ENCODE measurements around the gene USP17L22. TPM values are rescaled to one million over a fixed set of nuclear protein-coding genes. Genes with fewer than 3 reads are reported as not detected.
"Not testable (repeated sequence)": the region's sequence is repeated elsewhere in the genome, so short reads cannot be mapped to it uniquely, and the experiment has no call there.

Gene USP17L22
- total and polyA plus RNA-seq, 2 donors from 2014 or later = not detected

GRCh38 chr4:9247953-9248680 lies 19.3 kb upstream of the USP17L22 start, which contains the start of gene USP17L18:
Gene USP17L18 (plus strand): TSS chr4:9248630. CDS start chr4:9248630, 0 bp downstream.
- H3K27ac ChIP-seq (ENCODE audit: low read depth in 2 of 2, low read length in 2 of 2); H3K9ac ChIP-seq (ENCODE audit: low read length in 3 of 3); H3K36me3 ChIP-seq (ENCODE audit: control insufficient read depth in 2 of 3, insufficient read depth in 3 of 3, low read length in 3 of 3); FAIRE-seq; intact Hi-C loops (cut with DNase I); H3K4me3 ChIP-seq (ENCODE audit: low read length in 3 of 3); H3K4me1 ChIP-seq (ENCODE audit: control insufficient read depth in 2 of 3, insufficient read depth in 2 of 3, low read depth in 1 of 3, low read length in 3 of 3); H3K9me3 ChIP-seq (ENCODE audit: control insufficient read depth in 2 of 3, insufficient read depth in 1 of 3, low read length in 3 of 3); H3K27me3 ChIP-seq (ENCODE audit: control insufficient read depth, insufficient read depth, low read length): not testable (repeated sequence)
- peak in 3 of 5 donors; percentile 5 to 38 (median 15) for DNase-seq

GRCh38 chr4:9253078-9253477 lies 14.3 kb upstream of the USP17L22 start, which contains the start of gene USP17L19:
Gene USP17L19 (plus strand): TSS chr4:9253378. CDS start chr4:9253378, 0 bp downstream.
- H3K9ac ChIP-seq (ENCODE audit: low read length in 3 of 3); DNase-seq; H3K4me1 ChIP-seq (ENCODE audit: control insufficient read depth in 2 of 3, insufficient read depth in 2 of 3, low read depth in 1 of 3, low read length in 3 of 3); H3K27ac ChIP-seq (ENCODE audit: low read depth in 2 of 2, low read length in 2 of 2); H3K36me3 ChIP-seq (ENCODE audit: control insufficient read depth in 2 of 3, insufficient read depth in 3 of 3, low read length in 3 of 3); intact Hi-C loops (cut with DNase I); H3K9me3 ChIP-seq (ENCODE audit: control insufficient read depth in 2 of 3, insufficient read depth in 1 of 3, low read length in 3 of 3); FAIRE-seq; H3K4me3 ChIP-seq (ENCODE audit: low read length in 3 of 3); H3K27me3 ChIP-seq (ENCODE audit: control insufficient read depth, insufficient read depth, low read length): not testable (repeated sequence)

- H3K36me3 ChIP-seq (ENCODE audit: control insufficient read depth in 2 of 3, insufficient read depth in 3 of 3, low read length in 3 of 3); H3K27ac ChIP-seq (ENCODE audit: low read depth in 2 of 2, low read length in 2 of 2); H3K9me3 ChIP-seq (ENCODE audit: control insufficient read depth in 2 of 3, insufficient read depth in 1 of 3, low read length in 3 of 3); intact Hi-C loops (cut with DNase I); H3K27me3 ChIP-seq (ENCODE audit: control insufficient read depth, insufficient read depth, low read length); FAIRE-seq; H3K9ac ChIP-seq (ENCODE audit: low read length in 3 of 3); H3K4me3 ChIP-seq (ENCODE audit: low read length in 3 of 3); DNase-seq; H3K4me1 ChIP-seq (ENCODE audit: control insufficient read depth in 2 of 3, insufficient read depth in 2 of 3, low read depth in 1 of 3, low read length in 3 of 3): not testable (repeated sequence)
Observed at GRCh38 chr4:9257824-9258223, 9.6 kb upstream of the USP17L22 start, which contains the start of gene USP17L20. Gene USP17L20 (plus strand): TSS chr4:9258124. CDS start chr4:9258124, 0 bp downstream.

- intact Hi-C loops (cut with DNase I); H3K36me3 ChIP-seq (ENCODE audit: control insufficient read depth in 2 of 3, insufficient read depth in 3 of 3, low read length in 3 of 3); H3K9me3 ChIP-seq (ENCODE audit: control insufficient read depth in 2 of 3, insufficient read depth in 1 of 3, low read length in 3 of 3); H3K9ac ChIP-seq (ENCODE audit: low read length in 3 of 3); FAIRE-seq; H3K27ac ChIP-seq (ENCODE audit: low read depth in 2 of 2, low read length in 2 of 2); H3K4me3 ChIP-seq (ENCODE audit: low read length in 3 of 3); H3K4me1 ChIP-seq (ENCODE audit: control insufficient read depth in 2 of 3, insufficient read depth in 2 of 3, low read depth in 1 of 3, low read length in 3 of 3); H3K27me3 ChIP-seq (ENCODE audit: control insufficient read depth, insufficient read depth, low read length); DNase-seq: not testable (repeated sequence)
Observed at GRCh38 chr4:9262572-9262971, 4.8 kb upstream of the USP17L22 start, which contains the start of gene USP17L21. Gene USP17L21 (plus strand): TSS chr4:9262872. CDS start chr4:9262872, 0 bp downstream.

GRCh38 chr4:9271719-9272118 lies 4.3 kb downstream of the USP17L22 start:
- H3K27me3 ChIP-seq (ENCODE audit: control insufficient read depth, insufficient read depth, low read length); H3K36me3 ChIP-seq (ENCODE audit: control insufficient read depth in 2 of 3, insufficient read depth in 3 of 3, low read length in 3 of 3); H3K9ac ChIP-seq (ENCODE audit: low read length in 3 of 3); FAIRE-seq; H3K4me3 ChIP-seq (ENCODE audit: low read length in 3 of 3); H3K27ac ChIP-seq (ENCODE audit: low read depth in 2 of 2, low read length in 2 of 2); H3K9me3 ChIP-seq (ENCODE audit: control insufficient read depth in 2 of 3, insufficient read depth in 1 of 3, low read length in 3 of 3); intact Hi-C loops (cut with DNase I); H3K4me1 ChIP-seq (ENCODE audit: control insufficient read depth in 2 of 3, insufficient read depth in 2 of 3, low read depth in 1 of 3, low read length in 3 of 3): not testable (repeated sequence)
- peak in 1 of 5 donors; percentile 85 for DNase-seq

Other genes with a start within 250 kb of the USP17L22 start
- gene FAM90A26, start 97.2 kb upstream of the USP17L22 start, total RNA-seq = not detected
- gene FAM90A26, start 97.2 kb upstream of the USP17L22 start, polyA plus RNA-seq (ENCODE audit: insufficient read depth, low read depth, low replicate concordance) = not detected
- gene USP17L10, start 57.0 kb upstream of the USP17L22 start, total RNA-seq = not detected
- gene USP17L10, start 57.0 kb upstream of the USP17L22 start, polyA plus RNA-seq (ENCODE audit: insufficient read depth, low read depth, low replicate concordance) = not detected
- not detected for gene USP17L11, start 52.2 kb upstream of the USP17L22 start, total RNA-seq
- not detected for gene USP17L11, start 52.2 kb upstream of the USP17L22 start, polyA plus RNA-seq (ENCODE audit: insufficient read depth, low read depth, low replicate concordance)
- gene USP17L12, start 47.5 kb upstream of the USP17L22 start, total RNA-seq = not detected
- not detected for gene USP17L12, start 47.5 kb upstream of the USP17L22 start, polyA plus RNA-seq (ENCODE audit: insufficient read depth, low read depth, low replicate concordance)
- gene USP17L13, start 42.7 kb upstream of the USP17L22 start, total RNA-seq = not detected
- gene USP17L13, start 42.7 kb upstream of the USP17L22 start, polyA plus RNA-seq (ENCODE audit: insufficient read depth, low read depth, low replicate concordance) = not detected
- not detected for gene USP17L15, start 33.2 kb upstream of the USP17L22 start, total RNA-seq
- not detected for gene USP17L15, start 33.2 kb upstream of the USP17L22 start, polyA plus RNA-seq (ENCODE audit: insufficient read depth, low read depth, low replicate concordance)
- 0.41 TPM for gene USP17L17, start 23.7 kb upstream of the USP17L22 start, total RNA-seq
- gene USP17L17, start 23.7 kb upstream of the USP17L22 start, polyA plus RNA-seq (ENCODE audit: insufficient read depth, low read depth, low replicate concordance) = not detected
- gene USP17L18, start 19.0 kb upstream of the USP17L22 start, total RNA-seq = not detected
- gene USP17L18, start 19.0 kb upstream of the USP17L22 start, polyA plus RNA-seq (ENCODE audit: insufficient read depth, low read depth, low replicate concordance) = not detected
- gene USP17L19, start 14.2 kb upstream of the USP17L22 start, total RNA-seq = not detected
- gene USP17L19, start 14.2 kb upstream of the USP17L22 start, polyA plus RNA-seq (ENCODE audit: insufficient read depth, low read depth, low replicate concordance) = not detected
- gene USP17L20, start 9.5 kb upstream of the USP17L22 start, total RNA-seq = not detected
- not detected for gene USP17L20, start 9.5 kb upstream of the USP17L22 start, polyA plus RNA-seq (ENCODE audit: insufficient read depth, low read depth, low replicate concordance)
- gene USP17L21, start 4.7 kb upstream of the USP17L22 start, total RNA-seq = not detected
- gene USP17L21, start 4.7 kb upstream of the USP17L22 start, polyA plus RNA-seq (ENCODE audit: insufficient read depth, low read depth, low replicate concordance) = not detected
- not detected for gene USP17L24, start 57.5 kb downstream of the USP17L22 start, total RNA-seq
- not detected for gene USP17L24, start 57.5 kb downstream of the USP17L22 start, polyA plus RNA-seq (ENCODE audit: insufficient read depth, low read depth, low replicate concordance)
- gene USP17L25, start 62.3 kb downstream of the USP17L22 start, total RNA-seq = not detected
- gene USP17L25, start 62.3 kb downstream of the USP17L22 start, polyA plus RNA-seq (ENCODE audit: insufficient read depth, low read depth, low replicate concordance) = not detected
- gene USP17L26, start 67.0 kb downstream of the USP17L22 start, total RNA-seq = not detected
- gene USP17L26, start 67.0 kb downstream of the USP17L22 start, polyA plus RNA-seq (ENCODE audit: insufficient read depth, low read depth, low replicate concordance) = not detected
- gene USP17L5, start 71.8 kb downstream of the USP17L22 start, total RNA-seq = not detected
- gene USP17L5, start 71.8 kb downstream of the USP17L22 start, polyA plus RNA-seq (ENCODE audit: insufficient read depth, low read depth, low replicate concordance) = not detected
- not detected for gene USP17L27, start 76.5 kb downstream of the USP17L22 start, total RNA-seq
- not detected for gene USP17L27, start 76.5 kb downstream of the USP17L22 start, polyA plus RNA-seq (ENCODE audit: insufficient read depth, low read depth, low replicate concordance)
- gene USP17L28, start 81.3 kb downstream of the USP17L22 start, total RNA-seq = not detected
- gene USP17L28, start 81.3 kb downstream of the USP17L22 start, polyA plus RNA-seq (ENCODE audit: insufficient read depth, low read depth, low replicate concordance) = not detected
- not detected for gene USP17L29, start 86.0 kb downstream of the USP17L22 start, total RNA-seq
- not detected for gene USP17L29, start 86.0 kb downstream of the USP17L22 start, polyA plus RNA-seq (ENCODE audit: insufficient read depth, low read depth, low replicate concordance)
- not detected for gene USP17L30, start 95.5 kb downstream of the USP17L22 start, total RNA-seq
- not detected for gene USP17L30, start 95.5 kb downstream of the USP17L22 start, polyA plus RNA-seq (ENCODE audit: insufficient read depth, low read depth, low replicate concordance)
- gene DEFB131A, start 176.8 kb downstream of the USP17L22 start, total RNA-seq = not detected
- not detected for gene DEFB131A, start 176.8 kb downstream of the USP17L22 start, polyA plus RNA-seq (ENCODE audit: insufficient read depth, low read depth, low replicate concordance)